Kidney glomerular epithelial cell (primary cell): Measurements from ENCODE around the gene MTOR.
"Not testable (repeated sequence)": the region's sequence is repeated elsewhere in the genome, so short reads cannot be mapped to it uniquely, and the experiment has no call there.

ENCODE experiments used
- DNase-seq: peaks from one replicate; lab custom pipeline; 2025; lab: John Stamatoyannopoulos, UW

MTOR gene

DNA sequence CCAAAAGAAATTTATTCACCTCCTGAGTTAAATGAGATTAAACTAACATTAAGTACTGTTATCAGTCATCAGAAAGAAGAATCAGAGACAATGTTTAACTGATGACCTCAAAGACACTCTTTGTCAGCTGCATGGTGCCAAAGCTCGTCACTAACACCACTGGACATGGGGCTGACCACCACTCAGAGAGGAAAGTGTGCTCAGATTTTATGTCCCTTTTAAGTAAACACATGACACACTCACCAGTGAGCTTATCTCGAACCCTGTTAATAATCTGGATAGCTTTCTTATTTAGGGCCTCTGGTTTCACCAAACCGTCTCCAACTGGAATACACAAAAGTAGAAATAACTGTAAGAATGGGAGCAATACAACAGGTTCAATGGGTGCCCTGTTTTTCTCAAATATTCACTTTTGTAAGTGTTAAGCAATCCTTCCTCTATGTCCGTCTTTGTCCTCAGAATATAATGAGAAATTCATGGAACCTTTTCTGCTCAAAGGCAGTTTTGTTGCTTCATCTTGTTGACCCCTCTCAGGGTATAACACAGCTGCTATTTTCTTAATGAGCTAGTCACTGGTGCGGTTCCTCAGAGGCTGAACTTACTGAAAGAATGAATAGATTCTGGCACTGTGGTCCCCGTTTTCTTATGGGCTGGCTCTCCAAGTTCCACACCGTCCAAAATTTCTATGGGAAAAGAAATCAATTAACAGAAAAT is 153.1 kb downstream of the MTOR start:
- no peak for DNase-seq

DNA sequence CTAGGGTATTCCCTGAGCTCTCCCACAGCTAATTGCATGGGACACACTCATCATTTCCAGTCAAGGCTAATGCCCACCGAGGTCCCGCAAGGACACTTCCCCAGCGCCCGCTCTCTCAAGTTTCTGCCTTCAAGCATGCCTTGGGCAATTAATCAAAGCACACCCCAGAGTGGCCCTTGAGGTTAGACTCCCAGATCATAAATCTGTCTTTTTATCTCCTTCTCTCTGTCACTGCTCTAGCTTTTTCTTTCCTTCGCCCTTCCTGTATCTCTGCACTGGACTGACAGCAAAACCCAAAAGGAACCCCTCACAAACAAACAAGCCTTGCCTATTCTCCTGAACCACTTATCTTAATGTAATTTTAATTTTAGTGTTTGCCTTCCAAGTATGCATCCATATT is 154.8 kb downstream of the MTOR start:
- no peak for DNase-seq

DNA sequence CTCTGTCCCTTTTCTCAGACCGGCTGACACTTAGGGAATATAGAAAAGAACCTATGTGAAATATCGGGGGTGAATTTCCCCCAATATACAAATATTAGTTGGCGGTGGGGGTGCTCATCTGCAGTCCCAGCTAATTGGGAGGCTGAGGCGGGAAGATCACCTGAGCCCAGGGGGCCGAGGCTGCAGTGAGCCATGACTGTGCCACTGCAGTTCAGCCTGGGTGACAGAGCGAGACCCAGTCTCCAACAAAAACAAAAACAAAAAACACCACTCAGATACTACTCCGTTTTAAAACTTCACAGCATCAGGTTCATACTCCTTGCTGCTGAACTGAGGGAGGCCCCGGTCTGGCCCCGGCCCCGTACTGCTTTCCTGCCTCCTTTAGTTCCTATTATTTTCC is 156.8 kb downstream of the MTOR start:
- no peak for DNase-seq

DNA sequence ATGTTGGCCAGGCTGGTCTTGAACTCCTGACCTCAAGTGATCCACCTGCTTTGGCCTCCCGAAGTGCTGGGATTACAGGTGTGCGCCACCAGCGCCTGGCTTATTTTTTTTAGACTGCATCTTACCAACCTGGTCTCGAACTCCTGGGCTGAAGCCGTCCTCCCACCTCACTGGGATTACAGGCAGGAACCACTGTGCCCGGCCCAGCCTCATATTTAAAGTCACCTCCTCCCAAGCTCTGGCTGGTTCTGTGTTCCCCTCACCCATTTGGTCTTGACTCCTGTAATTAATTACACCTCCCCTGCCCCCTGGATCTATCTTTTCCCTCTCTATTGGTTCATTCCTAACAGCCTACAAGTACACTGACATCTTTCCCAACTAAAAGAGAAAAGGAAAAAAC is 161.0 kb downstream of the MTOR start:
- DNase-seq = no peak

DNA sequence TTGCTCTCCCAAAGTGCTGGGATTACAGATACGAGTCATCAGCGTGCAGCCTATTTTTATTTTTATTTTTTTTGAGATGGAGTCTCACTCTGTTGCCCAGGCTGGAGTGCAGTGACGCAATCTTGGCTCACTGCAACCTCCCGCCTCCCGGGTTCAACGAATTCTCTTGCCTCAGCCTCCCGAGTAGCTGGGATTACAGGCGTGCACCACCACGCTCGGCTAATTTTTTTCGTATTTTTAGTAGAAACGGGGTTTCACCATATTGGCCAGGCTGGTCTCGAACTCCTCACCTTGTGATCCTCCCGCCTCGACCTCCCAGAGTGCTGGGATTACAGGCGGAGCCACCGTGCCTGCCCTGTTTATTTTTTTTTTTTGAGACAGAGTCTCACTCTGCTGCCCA is 161.5 kb downstream of the MTOR start:
- DNase-seq = not testable (repeated sequence)

DNA sequence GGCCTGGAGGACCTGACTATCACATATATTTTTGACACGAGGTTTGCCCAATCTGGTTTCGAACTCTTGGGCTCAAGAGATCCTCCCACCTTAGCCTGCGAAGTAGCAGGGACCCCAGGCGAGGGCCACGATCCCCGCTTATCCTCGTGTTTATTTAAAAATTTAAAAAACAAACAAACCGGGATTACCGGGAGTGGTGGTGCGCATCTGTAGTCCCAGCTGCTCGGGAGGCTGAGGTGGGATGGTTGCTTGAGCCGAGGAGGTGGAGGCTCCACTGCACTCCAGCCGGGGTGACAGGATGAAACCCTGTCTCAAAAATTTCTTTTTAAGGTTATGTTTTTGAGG is 162.2 kb downstream of the MTOR start:
- DNase-seq = no peak

DNA sequence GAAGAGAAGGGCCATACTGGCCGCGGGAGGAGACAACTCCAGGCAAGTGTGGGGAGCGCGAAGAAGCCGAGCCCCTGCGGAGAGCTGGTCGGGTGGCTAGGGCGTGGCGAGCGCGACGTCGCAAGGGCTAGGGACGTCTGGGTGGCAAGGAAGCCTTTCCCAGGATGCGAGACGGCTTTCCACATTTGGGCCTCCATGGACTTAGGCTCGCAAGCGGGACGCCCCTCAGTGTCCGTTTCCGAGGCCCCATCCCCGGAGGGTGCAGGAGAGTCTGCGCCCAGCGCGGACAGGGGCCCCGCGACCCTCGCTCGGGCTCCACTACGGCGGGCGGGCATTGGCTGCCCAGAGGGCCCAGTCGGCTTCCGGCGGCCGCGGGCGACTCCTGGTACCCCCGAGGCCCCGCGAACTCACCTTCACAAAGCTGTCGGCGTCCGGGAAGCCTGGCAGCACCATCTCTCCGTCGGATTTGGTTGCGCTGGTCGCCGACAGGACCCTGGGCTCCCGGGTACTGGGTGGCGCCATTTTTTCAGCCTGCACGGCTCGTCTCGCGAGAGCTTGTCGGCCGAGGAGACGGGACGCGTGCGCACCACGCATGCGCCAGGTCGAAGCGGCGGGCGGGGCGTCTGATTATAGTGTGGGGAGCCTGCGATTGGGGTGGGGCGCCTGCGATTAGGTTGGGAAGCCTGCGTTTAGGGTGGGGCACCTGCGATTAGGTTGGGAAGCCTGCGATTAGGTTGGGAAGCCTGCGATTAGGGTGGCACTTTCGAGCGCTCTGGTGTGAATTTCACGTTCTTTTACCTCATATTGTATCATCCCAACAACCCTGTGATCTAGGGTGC is 162.8 kb downstream of the MTOR start, which contains the start of gene EXOSC10:
EXOSC10 (minus strand) TSS at position 560 of the 839 bp plus-strand sequence; CDS start at position 522, 38 bp downstream.
- peak; percentile 72 for DNase-seq

DNA sequence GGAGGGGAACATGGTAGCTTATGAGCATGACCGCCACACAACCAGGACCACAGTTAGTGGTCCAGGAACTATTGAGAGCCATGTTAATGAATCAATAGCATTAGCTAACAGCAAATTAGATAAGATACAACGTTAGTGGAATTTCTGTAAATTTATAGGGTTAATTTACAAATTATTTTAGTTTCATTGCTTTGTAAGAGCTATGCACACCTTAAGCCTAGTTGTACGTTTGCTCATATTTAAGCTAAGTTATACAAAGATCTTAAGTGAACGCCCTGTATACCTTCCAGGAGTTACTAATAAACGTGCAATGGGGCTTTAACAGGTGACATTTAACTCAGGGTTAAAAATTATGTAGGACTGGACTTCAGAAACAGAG is 163.4 kb downstream of the MTOR start:
- DNase-seq = no peak

DNA sequence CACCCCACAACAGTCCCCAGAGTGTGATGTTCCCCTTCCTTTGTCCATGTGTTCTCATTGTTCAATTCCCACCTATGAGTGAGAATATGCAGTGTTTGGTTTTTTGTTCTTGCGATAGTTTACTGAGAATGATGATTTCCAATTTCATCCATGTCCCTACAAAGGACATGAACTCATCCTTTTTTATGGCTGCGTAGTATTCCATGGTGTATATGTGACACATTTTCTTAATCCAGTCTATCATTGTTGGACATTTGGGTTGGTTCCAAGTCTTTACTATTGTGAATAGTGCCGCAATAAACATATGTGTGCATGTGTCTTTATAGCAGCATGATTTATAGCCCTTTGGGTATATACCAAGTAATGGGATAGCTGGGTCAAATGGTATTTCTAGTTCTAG is 178.6 kb downstream of the MTOR start:
- DNase-seq = not testable (repeated sequence)

DNA sequence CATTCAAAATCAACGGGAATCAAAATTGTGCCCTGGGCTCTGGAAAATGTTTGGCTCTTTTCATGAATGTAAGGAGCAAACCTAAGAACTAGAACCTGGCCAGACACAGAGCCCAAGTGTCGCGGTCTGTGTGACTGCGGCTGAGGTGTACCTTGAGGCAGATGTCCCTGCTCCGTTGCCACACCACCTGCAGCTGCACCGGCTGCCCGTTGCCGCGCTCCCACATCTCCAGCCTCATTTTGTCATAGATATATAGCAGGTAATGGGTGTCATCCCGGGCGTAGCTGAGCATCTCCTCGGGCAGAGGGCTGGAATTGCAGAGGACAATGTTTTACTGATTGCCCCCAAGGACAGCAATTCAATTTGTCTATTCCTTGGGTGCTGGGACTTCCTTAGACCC is 181.4 kb downstream of the MTOR start:
- DNase-seq = no peak

DNA sequence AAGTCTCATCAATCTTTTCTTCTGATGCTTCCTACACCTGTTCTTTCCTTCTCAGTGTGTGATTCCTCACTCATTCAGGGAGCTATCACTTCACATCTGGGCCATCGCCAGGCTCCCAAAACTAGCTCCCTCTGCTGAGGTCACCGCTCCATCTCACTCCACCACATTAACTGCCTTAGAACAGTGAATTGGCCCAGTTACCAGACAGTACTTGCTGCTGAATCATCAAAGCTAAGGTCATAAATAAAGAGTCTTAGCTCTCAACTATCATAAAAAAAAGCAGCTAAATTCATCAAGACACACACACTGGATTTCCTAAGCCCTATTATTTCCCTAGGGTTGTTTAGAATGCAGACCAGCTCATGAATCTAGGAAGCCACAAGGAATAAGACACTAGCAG is 183.7 kb downstream of the MTOR start:
- no peak for DNase-seq

DNA sequence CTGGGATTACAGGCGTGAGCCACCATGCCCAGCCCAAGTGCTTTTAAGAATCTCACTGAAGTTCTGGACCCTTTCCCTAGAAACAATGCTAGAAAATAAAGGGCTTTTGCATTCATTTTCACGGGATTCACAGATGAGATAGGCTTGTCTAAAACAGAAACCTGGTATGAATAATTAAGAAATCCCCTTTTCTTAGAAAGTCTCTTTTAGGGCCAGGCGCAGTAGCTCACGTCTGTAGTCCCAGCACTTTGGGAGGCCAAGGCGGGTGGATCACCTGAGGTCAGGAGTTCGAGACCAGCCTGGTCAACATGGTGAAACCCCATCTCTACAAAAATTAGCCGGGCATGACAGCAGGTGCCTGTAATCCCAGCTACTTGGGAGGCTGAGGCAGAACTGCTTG is 189.0 kb downstream of the MTOR start:
- not testable (repeated sequence) for DNase-seq

DNA sequence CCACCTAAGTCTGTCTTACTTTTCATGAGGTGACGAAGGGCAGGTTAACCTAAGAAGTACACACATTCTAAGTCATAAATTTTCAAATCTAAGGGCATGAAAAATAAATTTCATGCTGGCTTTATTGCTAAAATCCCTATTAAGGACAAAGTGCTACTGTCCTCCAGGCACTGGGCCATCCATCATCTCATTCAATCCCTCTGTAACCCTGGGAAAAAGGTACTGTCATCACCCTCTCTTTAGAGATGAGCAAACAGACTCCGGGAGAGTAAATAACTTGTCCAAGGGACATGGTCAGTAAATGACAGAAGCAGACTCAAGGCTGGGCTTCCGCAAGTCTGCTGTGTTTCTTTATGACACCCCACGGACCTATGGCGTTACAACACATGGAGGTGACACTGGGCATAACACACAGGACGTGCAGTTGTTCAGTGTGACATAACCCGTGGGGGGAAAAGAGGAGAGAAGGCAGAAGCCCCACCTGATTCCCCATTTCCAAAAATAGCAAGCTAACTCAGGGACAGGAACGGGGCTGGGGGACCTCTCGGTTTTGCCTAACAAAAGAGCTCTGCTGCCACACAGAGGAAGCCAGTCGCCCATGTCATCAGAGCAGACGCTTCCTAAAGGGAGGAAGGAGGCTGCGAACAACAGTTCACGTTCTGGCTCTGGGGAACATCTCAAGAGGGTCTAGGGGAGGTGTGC is 190.0 kb downstream of the MTOR start:
- no peak for DNase-seq

DNA sequence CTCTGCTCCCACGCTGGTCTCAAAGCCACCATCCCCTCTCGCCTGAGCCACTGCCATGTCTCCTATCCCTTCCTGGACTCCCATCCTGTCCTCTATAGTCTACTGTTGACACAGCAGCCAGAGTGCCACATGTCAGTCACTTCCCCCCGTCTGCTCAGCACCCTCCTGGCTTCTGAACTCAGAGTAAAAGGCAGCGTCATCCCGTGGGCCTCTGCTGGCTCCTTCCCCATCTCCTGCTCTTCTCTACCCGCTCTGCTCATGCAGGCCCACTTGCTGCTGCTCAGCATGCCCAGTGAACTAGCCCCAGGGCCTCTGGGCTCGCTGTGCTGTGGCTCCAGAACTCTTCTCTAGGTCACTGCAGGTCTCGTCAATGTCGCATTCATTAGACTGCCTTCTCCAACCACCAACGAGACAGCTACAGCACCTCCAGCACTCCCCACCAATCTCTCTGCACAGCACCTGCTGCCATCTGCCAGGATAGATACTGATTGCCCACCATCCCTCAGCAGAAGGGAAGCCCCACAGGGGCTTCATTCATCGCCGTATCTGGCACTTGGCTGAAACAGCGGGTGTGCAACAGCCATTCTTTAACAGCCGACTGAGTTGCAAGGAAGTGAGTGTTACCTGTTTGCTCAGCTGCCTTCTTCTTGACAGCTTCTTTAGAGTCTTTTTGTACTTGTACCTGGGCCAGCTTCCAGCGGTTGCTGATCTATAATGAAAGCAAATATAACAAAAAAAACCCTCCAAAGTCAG is 190.7 kb downstream of the MTOR start:
- no peak for DNase-seq

DNA sequence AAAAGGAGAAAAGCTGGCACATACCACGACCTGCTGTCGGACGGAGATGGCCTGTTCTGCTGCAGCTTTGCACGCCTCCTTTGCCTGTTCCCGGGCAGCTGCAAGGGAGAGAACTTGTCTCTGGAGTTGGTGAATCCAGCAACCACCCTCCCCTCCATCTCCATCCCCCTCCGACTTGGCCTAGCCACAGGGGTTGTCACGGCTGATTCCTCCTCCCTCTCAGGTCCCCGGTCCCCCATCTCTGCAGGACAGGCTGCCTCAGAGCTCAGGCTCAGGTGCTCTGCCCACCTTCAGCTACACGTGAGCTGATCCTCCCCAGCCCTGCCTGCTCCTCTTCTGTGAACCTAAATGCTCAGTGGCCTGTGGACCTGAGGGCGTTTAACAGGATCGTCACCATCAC is 191.5 kb downstream of the MTOR start:
- DNase-seq = no peak

DNA sequence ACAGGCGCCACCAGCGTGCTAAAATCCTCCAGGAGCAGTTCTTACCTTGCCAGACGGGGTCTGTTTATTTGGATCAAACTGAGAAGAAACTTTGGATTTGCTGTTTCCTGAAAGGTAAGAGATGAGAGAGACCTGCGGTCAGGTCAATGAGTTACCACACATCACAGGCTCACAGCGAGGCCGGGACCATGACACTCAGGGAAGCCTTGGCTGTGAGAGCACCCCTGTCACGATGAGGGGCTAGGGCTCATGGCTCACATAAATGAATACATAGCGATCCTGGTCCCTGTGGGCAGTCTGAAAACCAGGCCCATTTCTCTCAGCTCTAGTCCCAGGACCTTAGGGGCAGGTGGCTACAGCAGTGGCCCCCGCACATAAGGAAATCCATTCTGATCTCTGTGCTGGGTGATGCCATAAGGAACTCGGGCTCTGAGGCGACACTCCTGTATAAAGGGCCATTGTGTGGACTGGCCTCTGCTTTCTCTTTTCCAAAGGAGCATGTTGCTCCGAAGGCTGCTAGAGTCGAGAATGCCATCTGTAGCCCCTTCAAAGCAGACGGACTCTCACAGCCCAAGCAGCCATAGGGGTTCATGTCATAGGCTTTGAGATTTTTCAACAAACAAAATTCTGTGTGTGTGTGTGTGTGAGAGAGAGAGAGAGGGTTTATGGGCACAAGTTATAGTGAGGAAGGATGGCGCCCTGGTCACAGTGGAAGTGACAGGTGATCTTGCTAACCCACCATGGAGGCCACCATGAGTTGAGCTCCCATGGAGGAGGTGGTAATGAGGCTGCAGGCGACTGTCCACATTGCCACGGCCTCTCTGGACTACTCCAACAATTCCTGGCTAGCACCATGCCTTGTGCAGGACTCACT is 193.5 kb downstream of the MTOR start:
- no peak for DNase-seq

DNA sequence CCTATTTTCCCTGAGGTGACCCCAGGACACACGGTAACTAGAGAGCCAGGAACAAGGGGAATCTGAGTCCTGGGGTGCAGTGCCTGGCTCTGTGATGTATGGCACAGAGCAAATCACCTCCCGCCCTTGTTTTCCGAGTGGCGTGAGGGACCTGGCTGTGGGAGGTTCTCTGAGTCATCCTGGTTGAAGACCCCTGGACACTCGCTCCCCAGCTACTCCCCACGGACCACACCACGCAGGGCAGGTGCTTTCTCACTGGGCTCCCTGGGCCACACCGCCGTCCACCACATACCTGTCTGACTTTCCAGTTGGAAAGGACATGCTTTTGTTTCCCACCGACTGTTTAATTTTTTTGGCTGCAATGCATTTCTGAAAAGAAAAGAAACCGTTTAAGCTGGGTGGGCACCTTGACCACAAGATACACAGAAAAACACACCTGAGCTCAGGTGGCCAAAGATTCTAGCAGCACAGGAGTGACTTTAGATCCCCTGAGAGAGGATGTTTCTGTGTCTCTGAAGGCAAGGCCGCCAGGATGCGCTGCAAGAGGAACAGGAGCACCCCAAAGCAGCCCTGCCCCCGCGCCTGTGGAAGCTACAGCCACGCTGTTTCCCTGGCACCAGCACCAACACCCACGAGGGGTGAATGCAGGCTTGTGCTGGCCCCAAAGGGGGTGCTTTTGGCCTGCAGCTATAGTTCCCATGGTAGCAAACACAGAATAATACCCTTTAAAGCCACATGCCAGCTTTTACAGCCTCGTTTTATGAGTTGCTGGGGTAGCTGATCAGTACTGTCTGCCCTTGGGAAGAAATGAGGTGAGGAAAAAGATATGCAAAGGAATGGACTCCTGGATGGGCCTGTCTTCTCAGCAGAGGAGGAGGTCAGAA is 194.4 kb downstream of the MTOR start:
- DNase-seq = no peak

DNA sequence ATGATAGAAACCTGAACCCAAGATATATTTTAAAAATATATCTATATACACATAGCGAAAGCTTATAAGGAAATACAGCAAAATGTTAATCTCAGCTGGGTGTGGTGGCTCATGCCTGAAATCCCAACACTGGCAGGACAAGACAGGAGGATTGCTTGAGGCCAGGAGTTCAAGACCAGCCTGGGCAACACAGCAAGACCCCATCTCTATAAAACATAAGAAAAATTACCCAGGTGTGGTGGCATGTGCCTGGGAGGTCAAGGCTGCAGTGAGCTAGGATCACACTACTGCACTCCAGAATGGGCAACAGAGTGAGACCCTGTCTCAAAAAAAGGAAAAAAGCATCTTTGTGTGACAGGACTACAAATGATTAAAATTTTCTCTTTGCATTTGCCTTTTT is 196.6 kb downstream of the MTOR start:
- no peak for DNase-seq

DNA sequence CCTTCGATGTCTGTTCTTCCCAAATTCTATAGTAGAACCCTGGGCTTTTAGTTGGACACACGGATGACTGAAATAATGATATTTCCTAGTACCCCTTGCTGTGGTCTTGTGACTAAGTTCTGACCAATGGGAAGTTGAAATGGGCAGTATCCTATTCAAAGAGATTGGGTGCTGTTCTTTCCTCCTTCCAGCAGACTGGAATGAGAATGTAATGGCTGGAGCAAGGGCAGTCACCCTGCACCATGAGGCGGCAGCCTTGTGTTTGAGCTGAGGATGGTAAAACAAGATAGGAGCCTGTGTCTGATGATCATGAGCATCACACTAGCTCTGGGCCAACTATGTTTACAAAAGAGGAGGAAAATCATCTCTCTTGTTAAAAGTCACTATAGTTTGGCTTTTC is 197.4 kb downstream of the MTOR start:
- no peak for DNase-seq

DNA sequence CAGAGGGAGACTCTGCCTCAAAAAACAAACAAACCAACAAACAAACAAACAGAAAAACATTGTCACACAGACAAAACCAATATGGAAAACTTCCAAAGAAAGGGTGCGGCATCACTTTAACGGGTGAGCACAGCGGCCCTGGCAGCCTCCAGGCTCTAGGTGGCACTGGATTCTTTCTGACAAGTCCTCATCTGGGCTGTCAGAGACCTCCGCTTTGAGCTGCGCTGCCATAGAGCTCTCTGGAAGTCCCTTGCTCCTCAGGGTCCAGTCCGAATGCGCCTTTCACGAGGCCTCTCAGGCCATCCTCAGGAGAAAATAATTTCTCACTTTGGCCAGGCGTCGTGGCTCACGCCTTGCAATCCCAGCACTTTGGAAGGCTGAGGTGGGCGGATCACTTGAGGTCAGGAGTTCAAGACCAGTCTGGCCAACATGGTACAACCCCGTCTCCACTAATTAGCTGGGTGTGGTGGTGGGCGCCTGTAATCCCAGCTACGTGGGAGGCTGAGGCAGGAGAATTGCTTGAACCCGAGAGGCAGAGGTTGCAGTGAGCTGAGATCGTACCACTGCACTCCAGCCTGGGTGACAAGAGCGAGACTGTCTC is 198.3 kb downstream of the MTOR start:
- DNase-seq = not testable (repeated sequence)
